K562 (cell line): Measurements from ENCODE around the gene ZKSCAN4. TPM values are rescaled to one million over a fixed set of nuclear protein-coding genes. Genes with fewer than 3 reads are reported as not detected.

Experiments
- ATAC-seq: fragments of 200-7000 bp; cut with Tn5 transposase; 3 replicates; pipeline ENCODE4 v1.9.1; 2020; ENCODE audit warnings: moderate library complexity
- BruUV-seq: library from RNA; stranded (reverse); fragments of 400-500 nt; replicated peaks from 2 replicates; lab custom pipeline; 2021; lab: Mats Ljungman, UMichigan
- CTCF ChIA-PET: fragments of 300-600 bp; formaldehyde crosslinking; extraction: SDS; loops from one replicate; lab custom pipeline; 2021; ENCODE audit warnings: low intra/inter-chr PET ratio; lab: Yijun Ruan, JAX
- POLR2A ChIA-PET: fragments of 300-600, 350-650 bp; sonication (Branson Sonifier 250); formaldehyde crosslinking; extraction: SDS; loops from one replicate; lab custom pipeline; 2021; ENCODE audit warnings: antibody characterized with exemption, inconsistent platforms; lab: Yijun Ruan, JAX
- DNase-seq, 4 experiments: peaks; one replicate each; pipeline versions ENCODE4 v3.0.0 to v3.0.0-alpha.2; 2011 to 2018; ENCODE audit warnings: low spot score in 3 of 4, mixed read lengths in 3 of 4; ENCODE audit errors: extremely low read depth in 1 of 4
- FAIRE-seq: peaks from 2 replicates; lab custom pipeline; 2011; peaks lifted over from hg19 to GRCh38; lab: Jason Lieb, UNC
- H2AFZ ChIP-seq: 2 replicates; pipeline ENCODE4 v1.6.0; 2011; ENCODE audit warnings: low read depth, low read length, control low read depth, inconsistent platforms
- H3K27ac ChIP-seq: fragments of 200-600 bp; 3 replicates; pipeline ENCODE4 v1.8.0; 2011; ENCODE audit warnings: low read depth, mild to moderate bottlenecking, control low read depth, inconsistent platforms, low read length, moderate library complexity, mixed read lengths; ENCODE audit errors: extremely low read depth
- H3K27me3 ChIP-seq, 2 experiments: fragments of 300-600 bp in 1 of 2; 2 replicates in 1 of 2; 3 replicates in 1 of 2; pipeline versions ENCODE4 v1.6.0 to v1.8.0; 2011; ENCODE audit warnings: inconsistent platforms in 2 of 2, low read length in 2 of 2, mild to moderate bottlenecking in 1 of 2, mixed read lengths in 1 of 2, moderate library complexity in 1 of 2; ENCODE audit not compliant: control insufficient read depth in 2 of 2, insufficient read depth in 2 of 2
- H3K36me3 ChIP-seq: fragments of 300-600 bp; 3 replicates; pipeline ENCODE4 v1.8.0; 2011; ENCODE audit warnings: mild to moderate bottlenecking, low read length, inconsistent platforms; ENCODE audit not compliant: control insufficient read depth, insufficient read depth
- H3K4me1 ChIP-seq, 2 experiments: fragments of 200-600 bp in 1 of 2; replicated peaks in 1 of 2; 2 replicates in 1 of 2; 3 replicates in 1 of 2; pipeline versions ENCODE4 v1.5.1 to v1.8.0; 2011; ENCODE audit warnings: inconsistent platforms in 2 of 2, low read length in 2 of 2, mild to moderate bottlenecking in 1 of 2, mixed read lengths in 1 of 2, moderate library complexity in 1 of 2; ENCODE audit not compliant: control insufficient read depth in 2 of 2, insufficient read depth in 2 of 2
- H3K4me2 ChIP-seq: 2 replicates; pipeline ENCODE4 v1.6.1; 2011; ENCODE audit warnings: low read length, control low read depth, inconsistent platforms, mixed read lengths; ENCODE audit not compliant: insufficient read depth
- H3K4me3 ChIP-seq: fragments of 200-600 bp; sonication (generic), shearing (Covaris generic); 2 replicates; pipeline ENCODE4 v1.5.1; 2016; ENCODE audit warnings: control low read depth, inconsistent platforms
- H3K79me2 ChIP-seq: fragments of 200-600 bp; 3 replicates; pipeline ENCODE4 v1.8.0; 2011; ENCODE audit warnings: low read length, inconsistent platforms; ENCODE audit not compliant: control insufficient read depth, insufficient read depth
- H3K9ac ChIP-seq, 2 experiments: 2 replicates each; pipeline versions ENCODE4 v1.6.0 to v1.6.1; 2011; ENCODE audit warnings: low read depth in 2 of 2, low read length in 2 of 2, control low read depth in 1 of 2, inconsistent platforms in 1 of 2, mild to moderate bottlenecking in 1 of 2, mixed read lengths in 1 of 2; ENCODE audit not compliant: insufficient read depth in 1 of 2
- H3K9me1 ChIP-seq: one replicate; pipeline ENCODE4 v1.6.0; 2011; ENCODE audit warnings: inconsistent platforms, mild to moderate bottlenecking, low read length, moderate library complexity; ENCODE audit not compliant: control insufficient read depth, insufficient read depth
- H3K9me3 ChIP-seq: replicated peaks from 2 replicates; pipeline ENCODE4 v1.5.1; 2011; ENCODE audit warnings: low read depth, low read length, inconsistent platforms; ENCODE audit not compliant: control insufficient read depth, insufficient read depth
- H4K20me1 ChIP-seq: replicated peaks from 2 replicates; pipeline ENCODE4 v1.6.1; 2011; ENCODE audit warnings: low read length, inconsistent platforms, mixed read lengths; ENCODE audit not compliant: control insufficient read depth, insufficient read depth
- ASH1L ChIP-seq: fragments of 450-650 bp; IDR thresholded peaks from 2 replicates; pipeline ENCODE4 v1.6.1; 2018; ENCODE audit warnings: borderline replicate concordance, mild to moderate bottlenecking, low read depth; ENCODE audit not compliant: partially characterized antibody
- BCOR ChIP-seq: fragments of 450-650 bp; IDR thresholded peaks from 2 replicates; pipeline ENCODE4 v1.6.1; 2016
- HEY1 ChIP-seq: fragments of 250-450 bp; sonication (Bioruptor Pico); IDR thresholded peaks from 2 replicates; pipeline ENCODE4 v1.5.0; 2020; ENCODE audit warnings: mild to moderate bottlenecking, moderate library complexity, borderline replicate concordance
- JUN ChIP-seq, 2 experiments: sonication (generic) in 1 of 2; formaldehyde crosslinking in 1 of 2; IDR thresholded peaks; 2 replicates each; pipeline versions ENCODE4 v1.6.1 to v1.8.0; 2012 to 2022; ENCODE audit warnings: borderline replicate concordance in 2 of 2, mild to moderate bottlenecking in 2 of 2, improper control_type of control experiment in 1 of 2, low read depth in 1 of 2, low read length in 1 of 2, missing genetic modification reagents in 1 of 2
- MTA3 ChIP-seq: fragments of 450-650 bp; formaldehyde crosslinking; IDR thresholded peaks from 2 replicates; pipeline ENCODE4 v1.6.1; 2017; ENCODE audit warnings: mild to moderate bottlenecking, borderline replicate concordance
- MYNN ChIP-seq, 2 experiments: sonication (generic); formaldehyde crosslinking in 1 of 2; IDR thresholded peaks; 2 replicates each; pipeline versions ENCODE4 v1.5.0 to v1.6.1; 2016 to 2020; ENCODE audit warnings: antibody characterized with exemption in 1 of 2, missing genetic modification reagents in 1 of 2
- POLR2AphosphoS5 ChIP-seq: IDR thresholded peaks from 2 replicates; pipeline ENCODE4 v1.6.1; 2011; ENCODE audit warnings: mild to moderate bottlenecking, low read depth, low read length, moderate library complexity; ENCODE audit not compliant: control insufficient read depth, insufficient read depth
- SP1 ChIP-seq: sonication (generic); formaldehyde crosslinking; IDR thresholded peaks from 2 replicates; pipeline ENCODE4 v1.8.1; 2022; ENCODE audit warnings: mild to moderate bottlenecking, missing genetic modification reagents
- ZNF511 ChIP-seq: sonication (generic); formaldehyde crosslinking; IDR thresholded peaks from 2 replicates; pipeline ENCODE4 v1.8.0; 2022; ENCODE audit warnings: mild to moderate bottlenecking, missing genetic modification reagents
- ZNF512 ChIP-seq: IDR thresholded peaks from 2 replicates; pipeline ENCODE4 v1.6.1; 2016; ENCODE audit warnings: missing genetic modification characterization, missing compliant biosample characterization
- ZNF75A ChIP-seq: fragments of 450-650 bp; formaldehyde crosslinking; IDR thresholded peaks from 2 replicates; pipeline ENCODE4 v1.4.0; 2020; ENCODE audit warnings: mild to moderate bottlenecking
- WGBS: fragments of 100-300 bp; shearing (Covaris generic); methylation state at CpG from one replicate; pipeline ENCODE4 v1.1.6; 2016; ENCODE audit warnings: low coverage, mixed read lengths; ENCODE audit not compliant: insufficient coverage; ENCODE audit errors: missing lambda C conversion rate; 5-methylcytosine and 5-hydroxymethylcytosine counted together
- in situ Hi-C: fragments of 300-500 bp; cut with MboI; formaldehyde crosslinking; loops from 4 replicates; pipeline ENCODE4 v1.15.0; 2018; ENCODE audit warnings: inconsistent platforms, mixed read lengths
- intact Hi-C: fragments of 100-400 bp; cut with micrococcal nuclease; formaldehyde crosslinking; loops from 2 replicates; pipeline ENCODE4 v1.14.2; 2022
- polyA plus RNA-seq, 8 experiments: library from polyadenylated mRNA; depleted of rRNA in 4 of 8; stranded (reverse) in 5 of 8; unstranded in 3 of 8; fragments of >200 nt; fragmentation: Nextera tagmentation in 2 of 8; fragmentation: Illumina TruSeq in 1 of 8; extraction: Ambion mirVana in 2 of 8; extraction: Trizol in 1 of 8; gene quantifications; 2 replicates each; pipeline versions ENCODE4 v1.2.1 to v1.2.3, GENCODE V29; 2011 to 2014; ENCODE audit warnings: inconsistent platforms in 1 of 8, missing spikeins in 1 of 8
- total RNA-seq, 7 experiments: library from RNA; depleted of rRNA in 6 of 7; stranded (reverse); fragments of >200 nt in 6 of 7; fragmentation: Illumina TruSeq in 2 of 7; extraction: Trizol in 2 of 7; gene quantifications; 2 replicates each; pipeline versions ENCODE4 v1.2.1 to v1.2.3, GENCODE V29; 2011 to 2021; ENCODE audit warnings: low replicate concordance in 1 of 7
- TF ChIP-seq, protein P1 (sequence below): fragments of 250-450 bp; sonication (Bioruptor Pico); IDR thresholded peaks from 2 replicates; pipeline ENCODE4 v1.5.0; 2021
- TF ChIP-seq, protein P2 (sequence below): sonication (generic); formaldehyde crosslinking; IDR thresholded peaks from 2 replicates; pipeline ENCODE4 v1.9.0; 2022; ENCODE audit warnings: mild to moderate bottlenecking, missing genetic modification reagents
- TF ChIP-seq, protein P3 (sequence below): fragments of 450-650 bp; IDR thresholded peaks from 2 replicates; pipeline ENCODE4 v1.6.1; 2014; ENCODE audit warnings: low read depth, mild to moderate bottlenecking, moderate library complexity, borderline replicate concordance

Gene ZKSCAN4
- total and polyA plus RNA-seq, 9 of the 15 experiments (the other 6 are each of a cell fraction or from before 2014, with no cell fraction given) = 1.2 to 5.3 (median 4.7) TPM

GRCh38 chr6:28225056-28225834, 26.8 kb downstream of the ZKSCAN4 start, which contains the start of gene ZSCAN9:
Gene ZSCAN9, plus strand, starts transcription at chr6:28225275. Its CDS starts 1,810 bp downstream, at chr6:28227085.
- intact Hi-C loops = loop anchor here (1.0 to 10.0 kb wide), 4 partner anchors 27 to 390 kb away; partner anchors contain the start of genes PGBD1, ZKSCAN4 and ZKSCAN8
- BruUV-seq = TSS peak; percentile 53
- FAIRE-seq (peak; percentile 92), DNase-seq (peak; percentile 83 to 94 (median 90)), ATAC-seq (peak; percentile 89)
- no peaks in the 10 kb centered on the region for H4K20me1 ChIP-seq
- in situ Hi-C loops = no loop called here
- H3K27me3 ChIP-seq = no peaks in the 10 kb centered on the region
- H3K36me3 ChIP-seq = peaks cover 33% of the 10 kb centered on the region
- peak within 1 kb of the TSS; percentile 93 for H2AFZ ChIP-seq
- peak within 1 kb of the TSS; percentile 85 for H3K27ac ChIP-seq
- H3K9me3 ChIP-seq = no peaks in the 10 kb centered on the region
- peak within 1 kb of the TSS; percentile 79 for H3K4me3 ChIP-seq
- H3K79me2 ChIP-seq = peaks cover 35% of the 10 kb centered on the region
- ChIA-PET POLR2A (interaction anchor here (0.5 to 2.5 kb wide), 5 partner anchors 9 to 110 kb away, joined by 3 to 14 read pairs (median 4); partner anchors contain the start of gene ZSCAN31), CTCF (interaction anchor here (0.7 kb wide), 1 partner anchor 80 kb away, joined by 3 read pairs; no protein-coding TSS in a partner anchor)
- peak within 1 kb of the TSS; percentile 95 for H3K4me2 ChIP-seq
- H3K4me1 ChIP-seq = peaks cover 7 to 47% of the 10 kb centered on the region in 2 experiments
- H3K9me1 ChIP-seq = no peaks in the 10 kb centered on the region
- WGBS = under 1% methylated on average over 43 of the region's 45 CpGs
- H3K9ac ChIP-seq = peak within 1 kb of the TSS; percentile 92
- TF ChIP-seq, protein P1, sequence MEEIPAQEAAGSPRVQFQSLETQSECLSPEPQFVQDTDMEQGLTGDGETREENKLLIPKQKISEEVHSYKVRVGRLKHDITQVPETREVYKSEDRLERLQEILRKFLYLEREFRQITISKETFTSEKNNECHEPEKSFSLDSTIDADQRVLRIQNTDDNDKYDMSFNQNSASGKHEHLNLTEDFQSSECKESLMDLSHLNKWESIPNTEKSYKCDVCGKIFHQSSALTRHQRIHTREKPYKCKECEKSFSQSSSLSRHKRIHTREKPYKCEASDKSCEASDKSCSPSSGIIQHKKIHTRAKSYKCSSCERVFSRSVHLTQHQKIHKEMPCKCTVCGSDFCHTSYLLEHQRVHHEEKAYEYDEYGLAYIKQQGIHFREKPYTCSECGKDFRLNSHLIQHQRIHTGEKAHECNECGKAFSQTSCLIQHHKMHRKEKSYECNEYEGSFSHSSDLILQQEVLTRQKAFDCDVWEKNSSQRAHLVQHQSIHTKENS (CRISPR knock-in tag) = no peak
- peak; percentile 48; the same call in 1 of the 2 replicates for TF ChIP-seq BCOR
- TF ChIP-seq, protein P2, sequence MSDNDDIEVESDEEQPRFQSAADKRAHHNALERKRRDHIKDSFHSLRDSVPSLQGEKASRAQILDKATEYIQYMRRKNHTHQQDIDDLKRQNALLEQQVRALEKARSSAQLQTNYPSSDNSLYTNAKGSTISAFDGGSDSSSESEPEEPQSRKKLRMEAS (CRISPR knock-in tag) = peak; percentile 68
- 0 out of 2 replicates have a peak, but pooled peaks have one; percentile 59 for TF ChIP-seq HEY1 (CRISPR knock-in tag)
- TF ChIP-seq ASH1L = peak; percentile 51
- TF ChIP-seq ZNF511 (CRISPR knock-in tag) = peak; percentile 77; the same call in 1 of the 2 replicates
- TF ChIP-seq MYNN (IDR thresholded peaks at IDR 0.05) = peak; percentile 81
- no peak for TF ChIP-seq MYNN (CRISPR knock-in tag; IDR thresholded peaks at IDR 0.05)
- TF ChIP-seq, protein P3, sequence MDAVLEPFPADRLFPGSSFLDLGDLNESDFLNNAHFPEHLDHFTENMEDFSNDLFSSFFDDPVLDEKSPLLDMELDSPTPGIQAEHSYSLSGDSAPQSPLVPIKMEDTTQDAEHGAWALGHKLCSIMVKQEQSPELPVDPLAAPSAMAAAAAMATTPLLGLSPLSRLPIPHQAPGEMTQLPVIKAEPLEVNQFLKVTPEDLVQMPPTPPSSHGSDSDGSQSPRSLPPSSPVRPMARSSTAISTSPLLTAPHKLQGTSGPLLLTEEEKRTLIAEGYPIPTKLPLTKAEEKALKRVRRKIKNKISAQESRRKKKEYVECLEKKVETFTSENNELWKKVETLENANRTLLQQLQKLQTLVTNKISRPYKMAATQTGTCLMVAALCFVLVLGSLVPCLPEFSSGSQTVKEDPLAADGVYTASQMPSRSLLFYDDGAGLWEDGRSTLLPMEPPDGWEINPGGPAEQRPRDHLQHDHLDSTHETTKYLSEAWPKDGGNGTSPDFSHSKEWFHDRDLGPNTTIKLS = peak; percentile 88
- TF ChIP-seq JUN (IDR thresholded peaks at IDR 0.05; ENCODE audit: borderline replicate concordance, low read depth, low read length) = 0 out of 2 replicates have a peak, but pooled peaks have one; percentile 4
- TF ChIP-seq JUN (CRISPR knock-in tag; IDR thresholded peaks at IDR 0.05; ENCODE audit: borderline replicate concordance) = no peak
- peak; percentile 89 for TF ChIP-seq POLR2AphosphoS5
- no peak for TF ChIP-seq ZNF512 (tag)
- peak; percentile 83 for TF ChIP-seq SP1 (CRISPR knock-in tag)
- TF ChIP-seq MTA3 = peak; percentile 89
- TF ChIP-seq ZNF75A (CRISPR knock-in tag) = no peak
